Skeletal muscle tissue (tissue), 4 donors: Measurements from ENCODE around the gene RNF166. TPM values are rescaled to one million over a fixed set of nuclear protein-coding genes. Genes with fewer than 3 reads are reported as not detected.

Experiments
- H3K27ac ChIP-seq: one replicate; pipeline ENCODE4 v1.7.0; 2013; ENCODE audit warnings: mild to moderate bottlenecking, low read depth, low read length, inconsistent platforms
- H3K27me3 ChIP-seq, 3 donors: one replicate each; pipeline ENCODE4 v1.7.0; 2013; ENCODE audit warnings: low read length in 3 of 3; ENCODE audit not compliant: control insufficient read depth in 3 of 3, insufficient read depth in 3 of 3
- H3K36me3 ChIP-seq, 3 donors: one replicate each; pipeline ENCODE4 v1.7.0; 2013; ENCODE audit warnings: low read length in 3 of 3; ENCODE audit not compliant: control insufficient read depth in 3 of 3, insufficient read depth in 3 of 3
- H3K4me1 ChIP-seq, 3 donors: one replicate each; pipeline ENCODE4 v1.7.0; 2013; ENCODE audit warnings: low read length in 3 of 3, mild to moderate bottlenecking in 3 of 3; ENCODE audit not compliant: control insufficient read depth in 3 of 3, insufficient read depth in 3 of 3
- H3K4me3 ChIP-seq, 3 donors: one replicate each; pipeline ENCODE4 v1.7.0; 2013; ENCODE audit warnings: low read length in 3 of 3
- H3K9ac ChIP-seq, 3 donors: one replicate each; pipeline ENCODE4 v1.7.0; 2013; ENCODE audit warnings: low read length in 3 of 3, mild to moderate bottlenecking in 3 of 3, moderate library complexity in 2 of 3, low read depth in 1 of 3
- H3K9me3 ChIP-seq, 3 donors: one replicate each; pipeline ENCODE4 v1.7.0; 2013; ENCODE audit warnings: low read length in 3 of 3; ENCODE audit not compliant: control insufficient read depth in 3 of 3
- total RNA-seq: library from RNA; depleted of rRNA; stranded (reverse); fragments of >200 nt; gene quantifications from one replicate; pipeline ENCODE4 v1.2.3, GENCODE V29; 2014
- donor health status: Osteomylitis.

RNF166 gene
- total RNA-seq, 1 donor from 2014 or later: 12.0 TPM

DNA sequence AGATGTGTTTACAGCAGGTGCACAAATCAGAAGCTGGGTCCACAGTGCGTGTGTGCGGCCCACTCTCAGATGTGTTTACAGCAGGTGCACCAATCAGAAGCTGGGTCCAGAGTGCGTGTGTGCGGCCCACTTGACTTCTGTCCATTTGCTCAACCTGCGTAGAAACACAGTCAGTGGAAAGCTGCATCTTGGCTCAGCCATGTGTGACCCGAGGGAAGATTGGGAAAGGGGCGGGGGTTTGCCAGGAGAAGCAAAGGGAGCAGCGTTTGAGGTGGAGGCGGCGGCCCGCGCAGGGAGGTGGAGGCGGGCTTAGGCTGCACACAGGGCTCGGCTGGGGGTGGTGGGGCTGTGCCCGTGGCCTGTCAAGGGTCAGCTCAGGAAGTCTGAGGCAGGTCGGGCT, 4.3 kb upstream of the RNF166 start:
- no peak overlapping the region for H3K9ac ChIP-seq
- H3K4me1 ChIP-seq: peaks cover 12 to 21% (median 13%) of the 10 kb centered on the region in 3 donors
- H3K4me3 ChIP-seq: no peak overlapping the region

DNA sequence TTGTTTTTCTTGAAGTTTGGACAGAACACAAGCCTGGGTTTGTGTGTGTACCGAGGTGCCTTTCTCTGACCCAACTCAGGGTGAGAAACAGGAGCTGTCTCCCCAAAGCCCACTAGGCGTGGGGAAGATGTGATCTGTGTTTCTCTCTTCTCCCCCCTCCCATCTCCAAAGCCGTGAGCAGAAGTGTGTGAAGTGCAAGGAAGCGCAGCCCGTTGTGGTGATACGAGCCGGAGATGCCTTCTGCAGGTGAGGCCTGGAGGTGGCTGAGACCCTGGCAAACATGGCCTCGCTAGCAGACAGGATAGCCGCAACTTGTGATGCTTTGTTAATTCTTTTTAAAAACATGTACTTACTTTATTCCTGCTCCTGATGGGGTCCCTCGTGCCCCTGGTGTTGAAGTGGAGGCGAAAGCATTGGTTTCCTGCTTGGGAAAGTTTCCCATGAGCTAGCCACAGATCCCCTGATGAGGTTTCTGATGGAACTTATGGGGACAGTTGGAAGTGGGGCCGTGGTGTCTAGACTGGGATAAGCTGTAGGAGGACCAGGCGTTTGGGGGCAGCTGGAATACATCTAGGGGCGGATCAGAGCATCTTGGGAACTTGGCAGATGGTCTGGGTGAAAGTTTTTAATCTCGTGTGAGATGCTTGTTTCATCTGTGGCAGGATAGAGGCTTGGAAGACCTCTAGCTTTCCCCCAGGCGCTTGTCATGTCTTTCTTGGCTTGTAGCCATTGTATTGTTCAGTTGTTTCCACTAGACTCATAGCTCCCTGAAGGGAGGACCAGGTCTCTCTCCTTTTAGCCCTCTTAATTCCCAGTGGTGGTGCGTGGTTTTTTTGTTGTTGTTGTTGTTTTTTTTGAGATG, 988 bp upstream of the RNF166 start:
- Histone ChIP-seq H3K4me3 (peak overlapping the region; percentile 97 to 100 (median 97)), H3K9me3 (no peaks in the 10 kb centered on the region), H3K9ac (peak overlapping the region; percentile 95 to 98 (median 96)), H3K4me1 (peaks cover 31 to 41% (median 35%) of the 10 kb centered on the region in 3 donors), H3K27me3 (no peaks in the 10 kb centered on the region), H3K27ac (peak overlapping the region; percentile 87), H3K36me3 (peaks cover 0 to 12% (median 8%) of the 10 kb centered on the region in 3 donors)

More for the DNA sequence above, 4.3 kb upstream of the RNF166 start:
- Histone ChIP-seq H3K27me3 (no peaks in the 10 kb centered on the region), H3K27ac (no peak overlapping the region), H3K9me3 (no peaks in the 10 kb centered on the region), H3K36me3 (peaks cover 6 to 23% (median 19%) of the 10 kb centered on the region in 3 donors)

DNA sequence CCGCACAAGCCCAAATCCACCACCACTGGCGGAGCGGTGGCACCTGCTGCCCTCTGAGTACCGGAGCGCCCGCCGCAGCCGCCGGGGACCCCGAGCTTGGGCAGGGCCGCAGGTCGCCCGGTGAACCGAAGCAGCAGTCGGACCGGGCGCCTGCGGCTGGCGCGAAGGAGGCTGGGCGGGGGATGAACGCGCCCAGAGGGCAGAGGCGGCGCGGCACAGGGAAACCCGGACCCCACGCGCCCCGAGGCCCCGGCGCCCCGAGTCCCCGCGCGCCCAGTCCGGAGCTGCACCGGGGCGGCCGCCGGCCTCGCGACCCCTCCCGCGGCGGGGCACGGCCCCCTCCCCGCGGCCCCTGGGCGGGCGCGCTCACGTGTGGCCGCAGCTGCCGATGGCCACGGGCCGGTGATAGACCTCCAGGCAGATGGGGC, 393 bp downstream of the RNF166 start:
- Histone ChIP-seq H3K9ac (peak overlapping the region; percentile 82 to 98 (median 95)), H3K9me3 (no peaks in the 10 kb centered on the region), H3K36me3 (peaks cover 0 to 12% (median 10%) of the 10 kb centered on the region in 3 donors), H3K27ac (peak overlapping the region; percentile 87), H3K4me3 (peak overlapping the region; percentile 80 to 100 (median 97)), H3K27me3 (no peaks in the 10 kb centered on the region), H3K4me1 (peaks cover 37 to 53% (median 38%) of the 10 kb centered on the region in 3 donors)

DNA sequence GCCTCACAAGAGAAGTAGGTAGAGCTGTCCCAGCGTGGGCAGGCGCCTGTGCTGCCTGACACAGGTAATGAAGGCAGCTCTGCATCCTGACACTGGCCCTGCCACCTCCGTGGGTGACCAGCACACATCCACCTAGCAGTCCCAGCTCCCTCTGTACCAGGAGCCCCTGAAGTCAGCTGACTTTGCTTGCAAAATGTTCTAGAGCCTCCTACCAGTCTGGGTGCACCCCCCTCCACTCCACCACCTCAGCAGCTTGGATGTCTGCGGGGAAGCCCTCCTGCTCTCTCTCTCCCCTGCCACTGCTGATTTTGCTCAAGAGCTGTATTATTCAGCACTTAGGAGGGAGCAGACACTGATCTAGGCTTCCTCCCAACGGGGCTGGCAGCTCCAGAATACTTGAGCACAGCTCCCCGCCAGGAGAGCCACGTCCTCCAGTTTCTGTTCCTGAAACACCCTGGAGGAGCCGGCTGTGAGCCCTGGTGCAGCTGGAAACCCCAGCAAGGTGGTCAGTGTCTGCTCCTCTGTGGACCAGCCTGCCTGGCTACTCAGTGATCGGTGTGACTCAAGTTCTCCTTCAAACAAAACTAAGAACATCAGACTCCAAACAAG, 1.0 kb downstream of the RNF166 start:
- Histone ChIP-seq H3K27me3 (no peaks in the 10 kb centered on the region), H3K27ac (peak overlapping the region; percentile 55), H3K9ac (peak overlapping the region; percentile 65 to 95 (median 82)), H3K36me3 (peaks cover 0 to 13% (median 12%) of the 10 kb centered on the region in 3 donors), H3K9me3 (no peaks in the 10 kb centered on the region), H3K4me3 (peak overlapping the region; percentile 80 to 100 (median 97)), H3K4me1 (peaks cover 37 to 59% (median 41%) of the 10 kb centered on the region in 3 donors)

DNA sequence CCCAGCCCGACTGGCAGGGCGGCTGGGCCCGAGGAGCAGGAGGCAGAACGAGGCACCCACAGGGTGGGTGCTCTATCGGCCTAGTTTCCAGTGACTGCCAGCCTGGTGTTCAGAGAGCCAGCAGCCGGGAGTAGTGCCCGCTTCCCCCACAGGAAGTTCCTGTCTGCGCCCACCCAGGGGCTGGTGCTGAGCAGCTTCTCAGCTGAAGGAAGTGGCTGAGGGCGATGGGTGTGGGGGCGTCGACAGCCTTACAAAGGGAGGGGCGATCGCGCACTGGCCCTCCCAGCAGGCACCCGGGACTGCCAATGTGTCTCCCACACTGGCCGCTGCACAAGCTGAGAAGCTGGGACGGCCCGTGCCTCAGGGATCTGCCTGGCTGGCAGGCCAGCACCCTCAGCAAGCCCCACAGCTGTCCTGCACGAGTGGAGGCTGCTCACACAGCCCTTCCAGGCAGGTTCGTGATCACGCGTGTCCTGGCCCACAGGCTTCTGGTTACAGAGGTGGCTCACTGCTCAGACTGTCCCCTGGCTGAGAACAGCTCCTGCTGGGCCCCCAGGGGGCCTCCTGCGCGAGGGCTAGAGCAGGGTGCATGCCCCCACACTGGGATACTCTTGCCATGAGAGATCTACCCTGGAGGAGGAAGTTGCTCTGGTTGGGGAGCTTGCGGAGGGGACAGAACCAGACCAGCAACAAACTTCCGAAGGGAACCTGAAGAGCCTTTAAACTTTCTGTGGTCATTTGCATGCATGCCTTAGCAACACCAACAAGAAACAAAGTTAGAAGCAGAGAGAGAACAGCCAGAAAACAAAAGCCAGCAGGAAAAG, 2.5 kb downstream of the RNF166 start:
- peaks cover 37 to 62% (median 41%) of the 10 kb centered on the region in 3 donors for H3K4me1 ChIP-seq

DNA sequence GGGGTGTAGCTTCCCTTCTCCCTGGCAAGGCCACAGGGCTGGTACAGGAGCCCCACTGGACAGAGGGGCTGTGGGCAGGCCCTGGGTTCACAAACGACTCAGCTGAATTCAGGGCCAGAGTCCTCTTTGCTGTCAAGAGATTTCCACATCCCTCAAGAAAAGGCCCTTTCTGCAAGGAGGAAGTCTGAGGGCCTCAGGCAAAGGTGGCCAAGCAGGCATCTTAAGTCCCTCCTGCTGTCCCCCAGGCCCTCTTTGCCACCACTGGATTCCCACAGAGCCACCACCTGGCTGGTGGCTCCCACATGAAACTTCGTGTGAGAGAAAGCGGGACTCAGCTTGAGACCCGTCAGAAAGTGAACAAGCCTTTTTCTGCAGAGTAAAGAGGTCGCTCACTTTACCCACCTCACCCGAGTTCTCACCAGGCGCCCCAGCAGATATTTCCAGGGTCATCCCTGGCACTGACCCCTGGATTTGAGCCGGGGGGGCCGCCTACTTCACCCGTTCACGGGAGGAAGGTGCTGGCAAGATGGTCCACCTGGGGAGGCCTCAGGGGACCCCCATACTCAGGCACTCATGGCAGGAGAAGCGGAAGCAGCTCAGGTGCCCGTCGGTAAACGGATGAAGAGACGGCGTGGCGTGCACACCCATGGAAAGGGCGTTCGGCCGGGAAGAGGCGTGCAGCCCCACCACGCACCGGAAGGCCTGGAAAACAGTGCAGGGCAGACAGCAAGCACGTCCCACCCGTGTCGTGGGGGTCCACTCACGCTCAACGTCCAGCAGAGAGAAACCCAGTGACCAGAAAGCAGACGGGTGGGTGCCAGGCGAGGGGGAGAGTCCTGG, 3.6 kb downstream of the RNF166 start:
- peak overlapping the region in 1 of 3 donors; percentile 50 for H3K9ac ChIP-seq
- peaks cover 36 to 53% (median 38%) of the 10 kb centered on the region in 3 donors for H3K4me1 ChIP-seq
- no peaks in the 10 kb centered on the region for H3K9me3 ChIP-seq
- H3K27ac ChIP-seq: peak overlapping the region; percentile 55
- H3K36me3 ChIP-seq: peaks cover 15 to 30% (median 28%) of the 10 kb centered on the region in 3 donors
- H3K4me3 ChIP-seq: no peak overlapping the region
- no peaks in the 10 kb centered on the region for H3K27me3 ChIP-seq

More for the DNA sequence above, 2.5 kb downstream of the RNF166 start:
- Histone ChIP-seq H3K9ac (peak overlapping the region in 2 of 3 donors; percentile 25 to 45), H3K9me3 (no peaks in the 10 kb centered on the region), H3K36me3 (peaks cover 6 to 24% (median 22%) of the 10 kb centered on the region in 3 donors), H3K27me3 (no peaks in the 10 kb centered on the region), H3K27ac (peak overlapping the region; percentile 55), H3K4me3 (no peak overlapping the region)

DNA sequence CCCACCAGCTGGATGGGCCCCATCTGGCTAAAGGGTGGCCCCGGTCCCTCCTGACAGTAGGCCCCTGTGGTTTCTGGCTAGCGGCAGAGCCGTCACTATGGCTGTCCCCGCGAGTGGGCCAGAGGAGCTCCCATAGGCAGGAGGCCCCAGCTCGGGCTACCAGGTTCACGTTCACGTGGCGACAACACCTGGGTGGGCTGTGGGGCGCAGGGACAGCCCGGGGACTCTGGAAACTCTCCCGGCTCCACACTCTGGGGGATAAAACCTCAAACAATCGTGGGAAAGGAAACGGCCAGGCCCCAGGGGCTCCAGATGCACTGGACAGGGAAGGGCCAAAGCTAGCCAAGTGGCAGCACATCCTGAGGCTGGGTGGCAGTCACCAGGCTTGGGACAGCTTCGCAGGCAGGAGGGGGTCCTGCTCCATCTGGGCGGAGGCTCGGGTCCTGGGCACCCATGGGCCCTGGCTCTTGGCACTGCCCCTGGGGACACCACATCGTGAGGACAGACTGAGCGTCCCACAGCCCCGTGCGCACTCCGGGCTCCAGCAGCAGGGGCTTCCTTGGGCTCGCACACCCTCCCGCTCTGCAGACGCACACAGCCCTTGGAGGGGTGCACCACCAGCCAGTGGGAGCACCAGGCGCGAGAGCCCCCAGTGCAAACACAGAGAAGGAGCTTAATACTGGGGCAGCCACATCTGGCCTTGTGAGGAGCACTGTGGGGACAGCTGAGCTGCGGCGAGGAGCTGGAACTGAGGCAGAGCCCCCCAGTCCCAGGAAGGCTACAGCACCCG, 4.4 kb downstream of the RNF166 start:
- Histone ChIP-seq H3K36me3 (peaks cover 20 to 36% (median 31%) of the 10 kb centered on the region in 3 donors), H3K27me3 (no peaks in the 10 kb centered on the region), H3K4me3 (peak overlapping the region in 1 of 3 donors; percentile 22), H3K9me3 (no peaks in the 10 kb centered on the region), H3K27ac (peak overlapping the region; percentile 19), H3K4me1 (peaks cover 28 to 45% (median 30%) of the 10 kb centered on the region in 3 donors), H3K9ac (peak overlapping the region in 1 of 3 donors; percentile 50)

DNA sequence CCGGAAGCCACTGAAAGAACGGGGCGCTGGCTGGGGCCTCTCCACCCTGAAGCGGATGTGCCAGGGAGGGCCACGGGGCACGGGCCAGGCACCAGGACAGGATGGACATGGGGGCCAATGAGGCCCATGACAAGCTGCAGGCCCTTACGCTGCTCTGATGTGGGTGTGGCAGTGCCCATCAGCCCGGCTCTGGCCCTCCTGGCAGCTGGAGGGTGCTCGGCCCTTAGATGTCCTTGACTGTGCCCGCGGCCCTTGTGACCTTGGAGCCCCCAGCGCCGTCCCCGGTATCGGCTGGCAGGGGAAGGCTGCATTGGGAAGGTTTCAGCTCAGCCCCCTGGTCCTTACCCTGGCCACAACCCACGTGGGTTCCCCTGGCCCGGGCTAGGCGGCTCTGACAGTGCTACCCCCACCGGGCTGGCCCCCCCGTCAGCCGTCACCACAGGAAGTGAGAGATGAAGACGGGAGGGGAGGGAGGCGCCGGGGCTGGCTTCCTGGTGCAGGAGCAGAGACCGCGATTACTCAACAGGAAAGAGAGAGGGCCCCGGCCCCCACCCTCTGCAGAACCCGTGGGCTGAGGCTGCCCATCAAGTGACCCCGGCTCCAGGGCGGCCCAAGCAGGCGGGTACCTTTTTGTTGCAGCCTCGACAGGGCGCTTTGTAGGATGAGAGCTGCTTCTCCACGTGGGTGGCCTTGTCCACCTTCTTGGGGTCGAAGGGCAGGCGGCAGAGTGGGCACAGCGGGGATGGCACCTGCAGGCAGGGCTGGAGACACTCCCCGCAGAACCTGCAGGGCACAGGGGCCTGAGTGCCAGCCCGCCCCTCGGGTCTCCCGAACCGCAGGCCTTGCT, 5.3 kb downstream of the RNF166 start:
- no peak overlapping the region for H3K4me3 ChIP-seq
- H3K9me3 ChIP-seq: no peaks in the 10 kb centered on the region
- peak overlapping the region in 2 of 3 donors; percentile 14 to 50 for H3K9ac ChIP-seq
- H3K27ac ChIP-seq: peak overlapping the region; percentile 19
- peaks cover 28 to 45% (median 31%) of the 10 kb centered on the region in 3 donors for H3K4me1 ChIP-seq
- no peaks in the 10 kb centered on the region for H3K27me3 ChIP-seq
- H3K36me3 ChIP-seq: peaks cover 20 to 36% (median 31%) of the 10 kb centered on the region in 3 donors
